GM12892 (cell line): ENCODE results near the gene WDFY3.
"Not testable (repeated sequence)": the region's sequence is repeated elsewhere in the genome, so short reads cannot be mapped to it uniquely, and the experiment has no call there.

ENCODE experiments used
- POLR2A ChIP-seq: IDR thresholded peaks from 2 replicates; pipeline ENCODE4 v1.6.1; 2011; ENCODE audit warnings: low read depth, low read length, control low read depth
- POLR2AphosphoS5 ChIP-seq: IDR thresholded peaks from 2 replicates; pipeline ENCODE4 v1.6.1; 2011; ENCODE audit warnings: low read depth, low read length, control low read depth
- TAF1 ChIP-seq: IDR thresholded peaks from 2 replicates; pipeline ENCODE4 v1.6.1; 2011; ENCODE audit warnings: low read depth, mild to moderate bottlenecking, control low read depth, low read length, borderline replicate concordance

- not testable (repeated sequence) for TF ChIP-seq POLR2A, TAF1, POLR2AphosphoS5
Measured at GRCh38 chr4:84829633-84830032, 136.9 kb downstream of the WDFY3 start.
